Glutamatergic neuron (in vitro differentiated cells): ENCODE data around the gene SELENON. TPM values are rescaled to one million over a fixed set of nuclear protein-coding genes. Genes with fewer than 3 reads are reported as not detected.

Experiments used
- DNase-seq: peaks from one replicate; pipeline ENCODE4 v3.0.0; 2022
- H3K27ac Mint-ChIP-seq: one replicate; pipeline ENCODE4 v1.8.0; 2020; ENCODE audit warnings: mild to moderate bottlenecking, mixed read lengths, inconsistent platforms; ENCODE audit not compliant: unreplicated experiment
- H3K27me3 Mint-ChIP-seq: one replicate; pipeline ENCODE4 v1.8.0; 2020; ENCODE audit warnings: mild to moderate bottlenecking, moderate library complexity, mixed read lengths, inconsistent platforms; ENCODE audit not compliant: unreplicated experiment
- H3K36me3 Mint-ChIP-seq: one replicate; pipeline ENCODE4 v1.8.0; 2020; ENCODE audit warnings: mild to moderate bottlenecking, mixed read lengths, inconsistent platforms; ENCODE audit not compliant: unreplicated experiment
- H3K4me1 Mint-ChIP-seq: one replicate; pipeline ENCODE4 v1.8.0; 2020; ENCODE audit warnings: mild to moderate bottlenecking, low read depth, mixed read lengths, inconsistent platforms; ENCODE audit not compliant: unreplicated experiment
- H3K4me3 Mint-ChIP-seq: one replicate; pipeline ENCODE4 v1.8.0; 2020; ENCODE audit warnings: mild to moderate bottlenecking, mixed read lengths, inconsistent platforms; ENCODE audit not compliant: unreplicated experiment
- H3K9me3 Mint-ChIP-seq: one replicate; pipeline ENCODE4 v1.8.0; 2020; ENCODE audit warnings: mild to moderate bottlenecking, moderate library complexity, mixed read lengths, inconsistent platforms; ENCODE audit not compliant: unreplicated experiment
- total RNA-seq: library from RNA; stranded (reverse); fragmentation: NEBNext Ultra II Directional; extraction: Animal tissue kit (Norgen Biotek cat#: 25700); gene quantifications from one replicate; pipeline ENCODE4 v1.2.1, GENCODE V29; 2021; ENCODE audit not compliant: unreplicated experiment
- TF ChIP-seq, protein P1 (sequence below): fragments of 200-600 bp; sonication (generic); IDR thresholded peaks from one replicate; pipeline ENCODE4 v1.5.0; 2021; ENCODE audit not compliant: partially characterized antibody, unreplicated experiment

The SELENON gene
- total RNA-seq, 1 donor from 2014 or later, result 79.8 TPM

GRCh38 chr1:25760871-25761270, 39.1 kb upstream of the SELENON start:
- DNase-seq, result no peak
- H3K9me3 Mint-ChIP-seq, result peaks cover 2% of the 10 kb centered on the region

DNA sequence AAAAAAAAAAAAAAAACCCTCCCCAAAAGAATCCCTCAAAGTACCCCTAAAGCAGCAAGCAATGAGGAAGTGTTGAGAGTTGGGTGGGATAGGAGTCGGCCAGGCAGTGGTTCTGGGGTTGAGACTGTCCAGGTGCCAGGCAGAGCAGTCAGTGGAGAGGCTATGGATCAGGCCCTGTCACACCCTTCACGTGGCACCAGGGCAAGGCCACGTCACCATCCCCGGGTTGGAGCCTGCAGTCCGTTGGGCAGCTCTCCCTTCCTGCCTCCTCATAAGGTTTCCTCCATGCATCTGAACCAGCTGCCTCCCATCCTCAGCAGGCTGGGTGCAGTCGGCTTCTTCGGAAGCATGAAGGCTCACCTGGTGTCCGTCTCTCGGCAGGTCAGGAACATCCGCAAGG, 36.5 kb upstream of the SELENON start:
- peaks cover 2% of the 10 kb centered on the region for H3K9me3 Mint-ChIP-seq
- TF ChIP-seq, protein P1, sequence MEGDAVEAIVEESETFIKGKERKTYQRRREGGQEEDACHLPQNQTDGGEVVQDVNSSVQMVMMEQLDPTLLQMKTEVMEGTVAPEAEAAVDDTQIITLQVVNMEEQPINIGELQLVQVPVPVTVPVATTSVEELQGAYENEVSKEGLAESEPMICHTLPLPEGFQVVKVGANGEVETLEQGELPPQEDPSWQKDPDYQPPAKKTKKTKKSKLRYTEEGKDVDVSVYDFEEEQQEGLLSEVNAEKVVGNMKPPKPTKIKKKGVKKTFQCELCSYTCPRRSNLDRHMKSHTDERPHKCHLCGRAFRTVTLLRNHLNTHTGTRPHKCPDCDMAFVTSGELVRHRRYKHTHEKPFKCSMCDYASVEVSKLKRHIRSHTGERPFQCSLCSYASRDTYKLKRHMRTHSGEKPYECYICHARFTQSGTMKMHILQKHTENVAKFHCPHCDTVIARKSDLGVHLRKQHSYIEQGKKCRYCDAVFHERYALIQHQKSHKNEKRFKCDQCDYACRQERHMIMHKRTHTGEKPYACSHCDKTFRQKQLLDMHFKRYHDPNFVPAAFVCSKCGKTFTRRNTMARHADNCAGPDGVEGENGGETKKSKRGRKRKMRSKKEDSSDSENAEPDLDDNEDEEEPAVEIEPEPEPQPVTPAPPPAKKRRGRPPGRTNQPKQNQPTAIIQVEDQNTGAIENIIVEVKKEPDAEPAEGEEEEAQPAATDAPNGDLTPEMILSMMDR, result no peak
- peaks cover 2% of the 10 kb centered on the region for H3K27me3 Mint-ChIP-seq
- peaks cover 8% of the 10 kb centered on the region for H3K4me1 Mint-ChIP-seq
- no peak overlapping the region for H3K27ac Mint-ChIP-seq
- no peaks in the 10 kb centered on the region for H3K36me3 Mint-ChIP-seq
- no peak overlapping the region for H3K4me3 Mint-ChIP-seq
- DNase-seq, result no peak

More at GRCh38 chr1:25760871-25761270, 39.1 kb upstream of the SELENON start:
- H3K4me3 Mint-ChIP-seq, result no peak overlapping the region
- H3K27ac Mint-ChIP-seq, result no peak overlapping the region
- H3K36me3 Mint-ChIP-seq, result no peaks in the 10 kb centered on the region
- H3K4me1 Mint-ChIP-seq, result peaks cover 11% of the 10 kb centered on the region
- peaks cover 2% of the 10 kb centered on the region for H3K27me3 Mint-ChIP-seq
- TF ChIP-seq, protein P1, result no peak

DNA sequence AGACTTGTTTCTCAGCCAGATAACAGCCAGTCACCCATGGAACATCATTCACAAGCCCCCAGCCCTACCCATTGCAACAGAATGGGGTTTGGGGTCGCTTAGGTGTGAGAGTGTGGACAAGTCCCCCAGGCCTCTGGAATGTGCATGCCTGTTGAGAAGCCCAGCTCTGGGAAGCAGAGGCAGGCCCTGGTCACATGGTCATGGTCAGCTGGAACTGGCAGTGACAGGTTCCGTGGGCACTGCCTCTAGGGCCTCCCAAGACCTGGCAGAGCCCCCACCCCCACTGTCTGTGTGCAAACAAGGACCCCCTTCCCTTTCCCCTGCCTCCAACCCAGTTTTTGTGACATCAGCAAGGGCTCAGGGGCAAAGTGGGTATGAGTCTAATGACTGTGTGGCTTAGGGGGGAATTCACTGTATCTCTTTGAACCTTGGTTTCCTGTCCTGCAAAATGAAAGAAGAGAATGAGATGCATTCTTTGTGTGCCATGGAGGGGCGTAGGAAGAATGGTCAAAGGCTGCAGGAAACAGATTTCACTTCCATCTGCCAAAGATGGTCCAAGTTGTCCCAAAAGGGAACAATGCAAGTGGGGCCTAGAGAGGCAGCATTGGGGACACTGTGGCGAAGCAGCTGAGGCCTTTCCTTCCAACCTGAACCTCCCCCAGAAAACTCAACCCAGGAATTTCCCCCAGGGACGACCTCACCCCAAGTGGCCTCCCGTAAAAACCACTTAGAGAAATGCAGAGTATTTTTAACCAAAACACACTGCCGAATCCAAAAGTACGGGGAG, 34.7 kb upstream of the SELENON start:
- H3K27me3 Mint-ChIP-seq, result peaks cover 5% of the 10 kb centered on the region
- peaks cover 2% of the 10 kb centered on the region for H3K9me3 Mint-ChIP-seq
- no peaks in the 10 kb centered on the region for H3K36me3 Mint-ChIP-seq
- TF ChIP-seq, protein P1, result no peak
- peaks cover 10% of the 10 kb centered on the region for H3K4me1 Mint-ChIP-seq
- peak overlapping the region; percentile 24 for H3K27ac Mint-ChIP-seq
- no peak overlapping the region for H3K4me3 Mint-ChIP-seq
- DNase-seq, result no peak

- no peak for DNase-seq
- Mint-ChIP-seq H3K4me1 (peaks cover 18% of the 10 kb centered on the region), H3K27me3 (peaks cover 5% of the 10 kb centered on the region), H3K9me3 (peaks cover 2% of the 10 kb centered on the region), H3K36me3 (no peaks in the 10 kb centered on the region), H3K27ac (peak overlapping the region; percentile 28), H3K4me3 (no peak overlapping the region)
- TF ChIP-seq, protein P1, result no peak
Observed at GRCh38 chr1:25765923-25766589, 33.9 kb upstream of the SELENON start.
